ENCODE results near the gene ALG14.

DNA sequence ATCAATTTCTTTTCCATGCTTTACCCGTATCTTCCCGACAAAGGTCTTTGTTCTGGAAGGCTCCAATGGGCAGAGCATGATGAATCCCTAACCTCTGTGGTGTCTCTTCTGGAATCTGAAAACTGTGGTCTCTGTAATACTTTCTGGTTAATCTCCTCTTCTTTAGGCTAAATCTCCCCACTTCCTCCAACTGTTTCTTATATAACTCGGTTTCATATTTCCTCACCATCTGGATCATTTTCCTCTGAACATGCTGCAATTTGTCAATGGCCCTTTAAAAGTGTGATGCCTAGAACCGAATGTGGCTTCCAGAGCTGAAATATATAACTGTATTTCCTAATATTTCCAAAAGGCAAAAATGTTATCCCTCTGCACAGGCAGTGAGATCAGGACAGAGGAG lies 66.1 kb downstream of the ALG14 start:
- TF ChIP-seq POLR2A (IDR thresholded peaks at IDR 0.05) (no peak), POLR2AphosphoS5 (IDR thresholded peaks at IDR 0.05; ENCODE audit: insufficient read depth in 1 of 2, low read depth in 1 of 2) (no peak)
- TF ChIP-seq, protein P1, sequence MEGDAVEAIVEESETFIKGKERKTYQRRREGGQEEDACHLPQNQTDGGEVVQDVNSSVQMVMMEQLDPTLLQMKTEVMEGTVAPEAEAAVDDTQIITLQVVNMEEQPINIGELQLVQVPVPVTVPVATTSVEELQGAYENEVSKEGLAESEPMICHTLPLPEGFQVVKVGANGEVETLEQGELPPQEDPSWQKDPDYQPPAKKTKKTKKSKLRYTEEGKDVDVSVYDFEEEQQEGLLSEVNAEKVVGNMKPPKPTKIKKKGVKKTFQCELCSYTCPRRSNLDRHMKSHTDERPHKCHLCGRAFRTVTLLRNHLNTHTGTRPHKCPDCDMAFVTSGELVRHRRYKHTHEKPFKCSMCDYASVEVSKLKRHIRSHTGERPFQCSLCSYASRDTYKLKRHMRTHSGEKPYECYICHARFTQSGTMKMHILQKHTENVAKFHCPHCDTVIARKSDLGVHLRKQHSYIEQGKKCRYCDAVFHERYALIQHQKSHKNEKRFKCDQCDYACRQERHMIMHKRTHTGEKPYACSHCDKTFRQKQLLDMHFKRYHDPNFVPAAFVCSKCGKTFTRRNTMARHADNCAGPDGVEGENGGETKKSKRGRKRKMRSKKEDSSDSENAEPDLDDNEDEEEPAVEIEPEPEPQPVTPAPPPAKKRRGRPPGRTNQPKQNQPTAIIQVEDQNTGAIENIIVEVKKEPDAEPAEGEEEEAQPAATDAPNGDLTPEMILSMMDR (IDR thresholded peaks at IDR 0.05), result no peak
